ENCODE results near the gene CWF19L1.

The CWF19L1 gene

DNA sequence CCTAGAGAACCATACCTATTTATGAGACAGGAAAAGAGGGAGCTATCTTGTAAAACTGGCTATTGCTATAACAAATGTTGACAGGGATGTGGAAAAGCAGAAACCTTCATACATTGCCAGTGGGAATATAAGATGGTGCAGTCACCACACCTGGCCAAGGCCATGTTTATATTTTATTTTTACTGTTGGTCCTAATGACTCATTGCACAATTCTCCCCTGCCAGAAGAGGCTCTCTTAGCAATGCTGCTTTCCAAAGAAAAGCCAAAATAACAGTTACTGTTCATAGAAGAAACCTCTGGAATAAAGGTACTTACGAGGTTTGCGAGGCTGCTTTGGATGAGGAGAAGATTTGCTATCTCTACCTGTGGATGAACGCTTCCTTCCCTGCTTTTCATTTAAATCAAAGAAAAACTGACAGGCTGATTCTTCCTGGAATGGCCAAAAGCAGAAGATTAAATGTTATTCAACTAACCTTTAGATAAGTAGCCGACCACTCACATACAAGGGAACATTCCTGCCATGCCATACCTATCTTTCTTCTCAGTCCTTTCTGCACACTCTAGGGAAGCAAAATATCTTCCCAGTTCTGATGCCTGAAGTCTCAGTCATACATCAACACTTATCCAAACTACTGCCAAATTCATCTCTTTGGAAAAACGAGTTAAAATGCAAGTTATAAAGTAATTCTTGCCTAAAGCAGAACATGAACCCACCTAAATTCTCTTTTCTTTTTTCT is 21.8 kb downstream of the CWF19L1 start:
- no peak for DNase-seq

DNA sequence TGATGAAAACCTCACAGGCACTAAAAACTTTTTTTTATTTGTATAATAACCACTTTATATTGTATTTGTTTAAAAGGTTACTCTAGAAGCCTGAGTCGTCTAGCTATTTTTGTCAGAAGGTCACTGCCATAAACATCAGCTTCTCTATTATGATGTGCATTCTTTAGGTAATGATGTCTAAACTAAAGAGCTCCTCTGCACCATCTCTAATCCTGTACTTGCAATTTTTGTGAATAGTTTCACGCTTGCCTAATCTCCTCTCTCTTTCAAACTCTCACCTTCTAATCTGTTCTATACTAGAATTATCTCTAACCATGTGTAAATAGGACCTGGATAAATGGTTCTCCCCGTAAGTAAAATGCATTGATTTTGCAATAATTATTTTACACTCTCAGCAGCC is 27.6 kb downstream of the CWF19L1 start:
- no peak for DNase-seq

- no peak for DNase-seq
These were observed 29.0 kb downstream of the CWF19L1 start for GRCh38 chr10:100238429-100238828.

DNA sequence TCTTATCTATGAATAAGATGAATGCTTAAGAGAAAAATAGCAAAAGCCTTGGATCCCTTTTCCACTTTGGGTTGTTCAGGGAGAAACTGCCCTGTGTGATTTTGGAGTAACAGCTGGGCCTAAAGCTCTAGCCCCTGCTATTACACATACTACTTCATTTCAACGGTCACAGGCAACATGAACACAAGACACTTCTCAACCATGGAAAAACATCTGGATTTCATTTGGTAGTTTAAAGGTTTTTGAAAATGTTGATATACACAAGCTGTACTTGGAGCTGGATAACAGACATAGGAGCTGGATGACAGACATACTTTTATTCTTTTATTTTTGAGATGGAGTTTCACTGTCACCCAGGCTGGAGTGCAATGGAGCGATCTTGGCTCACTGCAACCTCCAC is 35.3 kb downstream of the CWF19L1 start:
- DNase-seq = no peak

DNA sequence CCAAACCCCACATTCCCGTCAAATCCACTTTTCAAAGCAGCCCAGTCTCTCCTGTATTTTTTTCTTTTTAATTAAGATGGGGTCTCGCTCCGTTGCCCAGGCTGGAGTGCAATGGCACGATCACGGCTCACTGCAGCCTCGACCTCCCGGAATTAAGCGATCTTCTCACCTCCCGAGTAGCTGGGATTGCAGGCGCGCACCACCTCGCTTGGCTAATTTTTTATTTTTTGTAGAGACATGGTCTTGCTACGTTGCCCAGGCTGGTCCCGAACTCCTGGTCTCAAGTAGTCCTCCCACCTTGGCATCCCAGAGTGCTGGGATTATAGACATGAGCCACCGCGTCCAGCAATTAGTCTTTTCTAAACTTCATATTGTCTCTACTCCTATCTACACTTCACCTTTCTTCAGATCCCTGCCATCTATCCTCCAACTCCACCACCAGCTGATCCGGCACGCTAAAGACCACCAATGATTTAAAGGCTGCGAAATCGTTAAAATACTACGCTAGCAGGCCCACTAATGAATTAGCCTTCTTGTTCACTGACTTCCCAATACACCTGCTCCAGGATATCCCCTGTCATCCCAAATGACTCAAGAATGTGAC is 37.5 kb downstream of the CWF19L1 start:
- no peak for DNase-seq

- DNase-seq = no peak
These were observed 43.6 kb downstream of the CWF19L1 start for GRCh38 chr10:100223879-100224278.

DNA sequence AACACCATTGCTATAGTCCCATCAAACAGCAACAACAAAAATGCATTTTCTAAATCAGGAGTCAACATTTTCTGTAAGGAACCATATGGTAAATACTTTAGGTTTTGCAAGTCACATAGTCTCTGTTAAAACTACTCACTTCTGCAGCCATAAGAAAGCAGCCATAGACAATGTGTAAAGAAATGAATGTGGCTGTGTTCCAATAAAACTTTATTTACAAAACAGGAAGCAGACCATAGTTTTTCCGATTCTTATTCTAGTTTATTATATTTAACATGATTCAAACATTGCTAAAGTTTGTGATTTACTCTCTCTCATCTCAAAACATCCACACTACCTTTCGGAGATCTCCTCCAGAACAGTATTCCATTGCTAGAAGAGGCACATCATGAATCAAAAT is 44.9 kb downstream of the CWF19L1 start:
- no peak for DNase-seq

DNA sequence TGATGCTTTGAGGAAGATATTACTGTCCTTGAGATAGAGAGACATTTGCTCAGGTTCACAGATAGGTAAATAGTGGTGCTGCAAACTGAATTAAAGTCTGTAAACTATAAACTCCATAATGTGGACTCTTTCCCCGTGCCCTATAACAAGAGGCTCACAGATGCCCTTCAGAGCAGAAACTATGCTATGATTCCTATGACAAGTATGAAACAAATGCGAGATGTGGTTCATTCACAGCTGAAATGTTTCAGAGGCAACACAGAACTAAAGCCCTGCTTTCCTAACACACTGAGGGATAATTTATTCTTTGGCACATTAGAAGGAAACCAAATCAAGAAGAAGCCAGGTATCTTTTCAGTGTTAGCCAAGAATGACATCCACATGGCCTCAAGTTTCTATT is 51.4 kb downstream of the CWF19L1 start:
- DNase-seq = no peak

GRCh38 chr10:100209303-100209702 is 58.1 kb downstream of the CWF19L1 start:
- no peak for DNase-seq

DNA sequence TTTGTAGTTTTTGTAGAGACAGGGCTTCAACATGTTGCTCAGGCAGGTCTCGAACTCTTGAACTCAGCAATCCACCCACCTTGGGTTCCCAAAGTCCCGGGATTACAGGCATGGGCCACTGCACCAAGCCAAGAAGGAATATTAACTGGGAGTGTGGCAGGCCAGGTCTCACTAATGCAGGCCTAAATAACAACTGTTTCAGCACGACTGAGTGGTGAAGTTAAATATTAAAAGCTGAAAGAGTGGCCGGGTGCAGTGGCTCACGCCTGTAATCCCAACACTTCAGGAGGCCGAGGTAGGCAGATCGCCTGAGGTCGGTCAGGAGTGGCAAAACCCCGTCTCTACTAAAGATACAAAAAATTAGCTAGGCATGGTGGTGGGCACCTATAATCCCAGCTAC is 59.2 kb downstream of the CWF19L1 start:
- no peak for DNase-seq

DNA sequence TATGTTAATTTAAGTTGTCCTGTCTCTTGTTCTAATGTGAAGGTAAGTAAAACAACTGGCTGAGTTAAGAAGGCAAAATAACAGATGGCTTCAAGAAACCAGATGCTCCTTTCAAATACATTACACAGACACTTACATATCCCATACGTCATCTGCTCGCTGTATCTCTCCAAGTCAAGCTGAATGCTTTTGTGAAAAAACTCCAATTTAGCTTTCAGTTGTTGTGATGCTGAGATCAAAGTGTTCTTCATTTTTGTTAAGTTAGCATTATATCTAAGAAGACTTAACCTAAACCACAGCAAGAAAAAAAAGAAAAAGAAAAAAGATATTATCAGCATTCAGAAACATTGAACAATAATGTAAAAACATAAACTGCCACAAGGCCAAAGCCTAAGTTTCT is 63.1 kb downstream of the CWF19L1 start:
- no peak for DNase-seq

DNA sequence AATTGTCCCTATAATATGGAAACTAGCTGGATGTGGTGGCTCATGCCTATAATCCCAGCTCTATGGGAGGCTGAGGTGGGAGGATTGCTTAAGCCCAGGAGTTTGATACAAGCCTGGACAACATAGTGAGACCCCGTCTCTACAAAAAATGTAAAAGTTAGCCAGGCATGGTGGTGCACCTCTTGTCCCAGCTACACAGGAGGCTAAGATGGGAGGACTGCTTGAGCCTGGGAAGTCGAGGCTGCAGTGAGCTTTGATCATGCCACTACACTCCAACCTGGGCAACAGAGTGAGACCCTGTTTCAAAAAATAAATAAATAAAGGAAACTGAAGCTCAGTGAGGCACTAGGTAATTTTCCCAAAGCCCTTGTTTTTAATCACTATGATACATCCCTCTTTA is 65.9 kb downstream of the CWF19L1 start:
- DNase-seq = no peak

DNA sequence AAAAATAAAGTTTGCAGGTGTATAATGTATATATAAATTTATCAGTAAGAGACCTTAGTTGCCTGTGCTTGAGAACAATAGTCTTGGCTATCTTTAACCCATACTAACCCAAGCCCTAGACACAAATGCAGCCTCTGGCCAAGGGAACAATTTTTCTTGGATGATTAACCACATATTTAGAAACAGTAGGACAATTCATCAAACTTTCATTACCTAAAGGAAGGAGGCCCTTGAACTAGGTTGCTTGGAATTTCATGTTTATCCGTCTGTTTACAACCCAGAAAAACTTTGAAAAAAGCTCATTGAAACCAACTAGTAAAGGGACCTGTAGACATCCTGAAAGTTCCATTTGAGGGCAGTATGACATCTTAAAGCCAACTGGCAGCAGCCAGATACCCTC is 72.7 kb downstream of the CWF19L1 start:
- DNase-seq = no peak

- no peak for DNase-seq
These were observed 75.1 kb downstream of the CWF19L1 start for GRCh38 chr10:100192350-100192749.

- DNase-seq = no peak
These were observed 80.9 kb downstream of the CWF19L1 start for GRCh38 chr10:100186253-100187212.

DNA sequence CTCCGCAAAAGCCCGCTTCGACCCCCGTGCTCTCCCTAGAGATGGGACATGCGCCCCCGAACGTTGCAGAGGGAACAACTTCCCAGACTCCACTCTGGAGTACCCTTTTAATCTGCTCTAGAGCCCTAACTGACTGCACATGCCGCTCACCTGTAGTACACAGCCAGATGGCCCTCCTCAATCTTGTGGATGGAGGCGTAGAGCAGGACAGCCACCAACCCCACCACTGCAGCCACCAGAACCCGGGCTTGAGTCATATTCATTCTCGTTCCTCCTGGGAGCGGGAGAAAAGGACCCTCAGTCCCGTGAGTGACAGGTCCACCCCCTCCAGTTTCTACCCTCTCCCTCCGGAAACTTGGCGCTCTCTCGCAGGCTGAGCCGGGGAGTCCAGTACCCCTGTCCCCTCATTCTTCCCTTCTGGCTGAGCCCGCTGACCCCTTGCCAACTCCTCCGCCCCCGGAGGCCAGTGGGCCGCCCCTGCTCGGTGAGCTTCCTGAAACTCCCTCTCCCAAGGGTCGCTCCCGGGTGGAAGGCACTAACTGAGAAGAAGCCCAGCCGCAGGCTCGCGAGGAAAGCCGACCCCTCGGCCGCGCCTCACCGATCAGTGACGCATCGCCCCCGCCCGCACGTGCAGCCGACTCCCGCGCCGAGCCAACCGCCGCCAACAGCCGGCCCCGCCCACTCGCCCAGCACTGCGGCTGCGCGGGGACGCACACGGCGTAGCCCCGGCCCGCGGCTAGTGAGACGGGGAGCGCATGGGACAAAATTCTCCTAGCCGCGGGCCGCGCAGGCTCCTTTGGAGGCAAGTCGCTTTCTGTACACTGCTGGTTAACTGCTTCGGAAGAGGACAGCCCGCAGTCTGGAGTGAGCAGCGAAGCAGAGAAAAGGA is 81.8 kb downstream of the CWF19L1 start, which contains the start of gene ERLIN1:
ERLIN1 (minus strand) TSS at position 666 of the 889 bp plus-strand sequence; CDS start at position 263, 403 bp downstream.
- DNase-seq = no peak

- DNase-seq = no peak
These were observed 82.6 kb downstream of the CWF19L1 start for GRCh38 chr10:100184840-100185239.

DNA sequence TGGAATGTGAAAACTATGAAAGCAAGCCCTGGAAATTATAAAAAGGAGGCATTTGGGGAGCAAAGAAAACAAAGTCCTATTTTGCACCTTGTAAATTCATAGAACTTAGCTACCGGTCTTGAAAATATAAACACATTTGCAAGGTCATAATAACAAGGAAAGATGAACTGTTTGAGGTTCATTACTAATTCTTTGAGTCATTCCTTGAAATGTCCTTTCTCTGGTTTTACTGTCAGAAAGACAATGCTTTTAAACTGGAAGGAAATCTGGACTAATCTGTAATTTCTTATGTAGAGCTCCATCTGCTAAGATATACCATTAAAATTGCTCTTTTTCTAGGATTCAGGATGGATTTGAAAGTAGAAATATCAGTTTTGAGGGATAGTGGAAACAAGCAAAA is 83.0 kb downstream of the CWF19L1 start:
- no peak for DNase-seq

DNA sequence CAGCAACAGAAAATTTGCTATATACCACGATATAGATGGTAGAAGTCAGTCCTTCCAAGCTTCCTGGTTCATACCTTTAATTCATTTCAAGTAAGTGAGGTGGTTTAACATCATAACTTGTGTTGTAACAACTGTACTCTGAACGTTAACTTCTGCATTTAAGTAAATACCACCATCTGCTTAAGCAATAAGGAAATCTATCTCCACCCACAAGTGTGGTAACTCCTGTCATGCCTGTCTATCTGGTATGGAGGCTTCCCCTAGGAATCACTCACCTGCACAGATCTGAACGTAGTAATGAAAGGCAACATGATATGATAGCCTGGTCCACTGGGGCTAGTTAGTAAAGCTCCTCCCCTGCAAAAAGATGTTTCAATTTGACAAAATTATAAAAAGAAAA is 84.0 kb downstream of the CWF19L1 start:
- DNase-seq = no peak

DNA sequence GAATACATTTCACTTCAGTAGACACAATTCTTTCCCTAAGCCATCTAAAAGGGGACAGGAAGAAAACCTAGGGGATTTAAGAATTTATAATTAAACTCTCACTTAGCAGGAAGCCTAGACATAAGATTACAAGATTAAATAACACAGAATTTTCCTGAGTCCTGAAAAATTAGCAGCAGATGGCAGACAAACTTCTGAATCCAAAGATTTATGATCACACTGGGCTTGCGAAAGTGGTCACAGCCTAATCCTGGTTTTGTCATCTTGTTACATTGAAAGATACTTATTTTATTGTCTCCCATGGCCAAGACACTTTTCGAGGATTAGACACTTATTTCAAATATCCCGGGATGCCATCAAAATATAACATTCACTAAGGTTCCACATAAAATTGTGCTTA is 84.5 kb downstream of the CWF19L1 start:
- no peak for DNase-seq
